NCI-H1436 treated with DMSO at 0.1 percent for 48 hours (cell line): ENCODE results near the gene OPCML.

ENCODE experiments used
- DNase-seq: peaks from one replicate; lab custom pipeline; 2025; lab: John Stamatoyannopoulos, UW

Gene OPCML

DNA sequence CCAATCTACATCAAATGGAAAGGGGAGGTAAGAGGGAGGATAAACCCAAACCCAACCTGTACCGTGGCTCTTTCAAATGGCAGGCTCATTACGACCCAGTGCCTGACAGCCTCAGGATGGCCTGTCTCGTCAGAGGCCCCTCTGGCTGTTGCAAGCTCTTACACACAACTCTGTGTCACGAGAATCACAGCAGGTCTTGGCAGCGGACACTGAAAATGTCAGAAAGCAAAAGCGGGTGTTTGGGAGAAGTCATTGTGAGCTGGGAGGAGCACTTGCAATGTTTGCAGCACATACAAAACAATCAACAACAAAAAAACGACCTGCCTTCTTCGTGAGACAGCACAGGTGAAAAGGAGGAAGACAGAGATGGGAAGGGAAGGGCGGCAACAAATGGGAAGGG is 248.1 kb downstream of the OPCML start:
- DNase-seq: no peak

DNA sequence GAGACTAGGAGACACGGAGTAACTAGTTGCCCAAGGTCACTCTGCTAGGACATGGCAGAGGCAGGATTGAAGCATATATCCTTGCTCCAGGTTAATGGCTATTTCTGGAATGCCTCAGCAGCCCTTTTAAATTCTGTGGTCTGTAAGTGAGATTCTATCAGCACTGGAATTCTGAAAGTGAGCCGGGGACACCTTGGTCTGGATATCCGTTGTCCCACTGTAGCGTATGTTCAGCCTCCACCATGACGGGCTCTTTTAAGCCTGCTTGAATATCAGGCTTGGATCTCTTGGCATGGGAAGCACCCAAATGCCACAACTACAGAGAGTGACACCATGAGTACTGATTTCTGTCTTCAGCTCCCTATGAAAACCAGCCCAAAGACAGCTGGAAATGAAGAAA is 254.4 kb downstream of the OPCML start:
- no peak for DNase-seq

DNA sequence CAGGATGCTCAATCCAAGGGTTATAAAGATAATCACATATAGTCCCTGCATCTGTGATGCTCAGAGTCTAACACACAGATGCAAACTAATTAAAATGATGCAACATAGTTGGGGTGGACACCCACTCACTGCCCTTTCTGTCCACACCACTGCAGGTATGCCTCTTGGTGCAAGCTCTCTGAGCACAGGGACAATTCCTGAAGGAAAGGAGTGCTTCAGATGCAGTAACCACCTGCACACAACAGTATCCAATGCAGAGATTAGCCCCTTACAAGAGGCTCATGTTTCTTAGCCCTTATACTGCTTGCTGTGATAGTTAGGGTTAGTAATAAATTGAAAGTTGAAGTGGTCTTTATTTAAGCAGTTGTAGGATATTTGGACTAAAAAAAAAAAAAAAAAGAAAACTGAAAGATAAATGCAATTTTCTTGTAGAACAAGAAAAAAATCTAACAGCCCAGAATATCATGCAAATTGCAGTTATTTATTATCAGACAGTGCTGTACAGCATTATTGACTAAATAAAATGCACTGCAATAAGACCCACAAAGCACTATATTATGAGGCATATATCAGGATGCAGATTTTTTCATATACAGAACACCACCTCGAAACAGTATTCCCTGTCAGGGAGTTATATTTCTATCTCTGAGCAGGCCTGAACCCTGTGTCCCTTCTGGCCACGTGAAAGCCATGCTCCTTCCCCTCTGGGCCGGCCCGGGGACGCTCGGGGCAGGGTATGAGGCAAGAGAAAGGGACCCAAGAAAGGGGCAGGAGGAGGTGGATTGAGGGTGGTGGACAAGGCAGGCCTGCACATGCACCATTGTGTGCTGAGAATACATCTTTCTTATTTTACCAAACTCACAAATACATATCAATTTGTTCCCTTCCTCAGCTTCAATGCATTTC is 260.2 kb downstream of the OPCML start:
- no peak for DNase-seq

DNA sequence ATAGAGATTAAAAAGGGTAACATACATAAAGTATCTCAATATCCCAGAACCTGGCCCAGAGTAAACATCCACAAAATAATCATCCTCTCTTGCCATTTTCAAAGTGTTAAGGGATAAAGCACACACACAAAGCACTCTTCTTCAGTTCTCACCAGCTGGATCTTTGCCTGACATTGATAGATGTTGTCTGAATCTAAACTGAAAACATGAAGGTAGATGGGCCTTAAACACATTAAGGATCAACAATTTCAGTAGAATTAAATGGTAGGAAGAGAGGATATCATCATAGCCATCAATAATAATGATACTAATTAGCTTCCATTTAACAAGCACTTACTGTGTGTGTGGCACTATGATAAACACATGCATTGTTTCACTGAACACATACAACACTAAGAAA is 261.1 kb downstream of the OPCML start:
- DNase-seq: no peak

DNA sequence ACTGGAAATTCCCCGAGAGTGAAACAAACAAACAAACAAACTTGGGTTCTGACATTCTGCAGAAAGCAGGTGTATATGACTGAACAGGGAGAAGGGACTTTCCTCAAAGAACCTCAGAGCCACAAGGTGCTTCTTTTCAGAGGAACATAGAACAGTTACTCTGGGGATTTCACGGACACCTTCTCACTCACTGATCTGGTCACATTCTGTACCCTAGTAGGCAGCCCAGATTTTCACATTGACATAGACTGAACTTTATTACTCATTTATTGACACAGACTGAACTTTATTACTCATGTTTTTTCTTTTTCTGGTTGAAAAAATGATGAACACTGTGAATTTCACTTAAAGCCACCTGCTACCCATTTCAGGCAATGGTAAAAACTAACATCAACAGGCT is 263.0 kb downstream of the OPCML start:
- no peak for DNase-seq

DNA sequence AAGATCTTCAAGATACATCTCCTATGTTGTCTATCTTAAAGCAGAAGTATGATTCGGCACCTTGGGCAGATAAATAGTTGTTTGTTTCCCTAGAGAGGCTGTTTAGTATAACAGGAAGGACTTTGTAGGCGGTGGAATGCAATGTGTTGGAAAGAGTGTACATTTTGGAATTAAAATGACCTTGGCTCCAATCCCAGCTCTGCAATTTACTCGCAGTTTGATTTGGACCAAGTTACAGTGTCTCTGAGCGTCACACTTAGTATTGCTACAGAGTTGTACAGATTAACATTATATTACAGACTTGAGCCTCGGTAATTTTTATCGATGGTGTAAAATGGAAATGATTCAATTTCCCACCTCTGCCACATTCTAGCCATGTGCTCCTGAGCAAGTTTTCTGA is 265.3 kb downstream of the OPCML start:
- DNase-seq: no peak

DNA sequence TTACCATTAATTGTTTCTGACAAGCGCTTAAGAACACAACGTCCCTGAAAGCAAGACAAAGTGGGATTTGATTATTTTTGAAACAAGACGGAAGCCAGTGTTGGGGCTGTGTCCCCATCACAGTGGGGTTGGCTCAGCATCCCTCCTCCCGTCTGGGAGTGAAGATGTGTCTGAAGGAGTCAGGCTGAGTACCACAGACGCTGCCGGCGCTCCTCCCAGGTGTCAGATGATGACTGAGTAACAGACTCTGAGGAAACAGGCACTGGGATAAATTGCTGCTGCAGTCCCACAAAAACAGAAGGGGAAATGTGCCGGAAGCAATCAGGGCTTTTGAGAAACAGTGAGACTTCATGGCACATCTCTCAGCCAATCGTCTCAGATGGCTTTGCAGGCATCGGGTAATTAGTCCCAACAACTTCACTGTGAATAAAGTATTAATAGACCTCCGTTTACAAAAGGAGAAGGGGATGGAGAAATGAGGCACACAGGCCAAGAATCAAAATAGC is 266.7 kb downstream of the OPCML start:
- no peak for DNase-seq

DNA sequence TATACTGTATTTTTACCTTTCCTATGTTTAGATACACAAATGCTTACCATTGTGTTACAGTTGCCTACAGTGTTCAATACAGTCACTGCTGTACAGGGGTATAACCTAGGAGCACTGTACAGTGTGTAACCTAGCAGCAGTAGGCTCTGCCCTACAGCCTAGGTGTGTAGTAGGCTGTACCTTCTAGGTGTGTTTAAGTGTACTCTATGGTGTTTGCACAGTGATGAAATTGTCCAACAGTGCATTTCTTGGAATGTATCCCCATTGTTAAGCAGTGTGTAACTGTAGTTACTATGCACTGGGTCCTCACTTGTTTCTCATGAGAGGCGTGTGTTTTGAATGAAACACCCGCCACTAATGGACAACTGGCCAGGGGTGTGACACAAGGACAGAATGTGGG is 269.0 kb downstream of the OPCML start:
- no peak for DNase-seq

DNA sequence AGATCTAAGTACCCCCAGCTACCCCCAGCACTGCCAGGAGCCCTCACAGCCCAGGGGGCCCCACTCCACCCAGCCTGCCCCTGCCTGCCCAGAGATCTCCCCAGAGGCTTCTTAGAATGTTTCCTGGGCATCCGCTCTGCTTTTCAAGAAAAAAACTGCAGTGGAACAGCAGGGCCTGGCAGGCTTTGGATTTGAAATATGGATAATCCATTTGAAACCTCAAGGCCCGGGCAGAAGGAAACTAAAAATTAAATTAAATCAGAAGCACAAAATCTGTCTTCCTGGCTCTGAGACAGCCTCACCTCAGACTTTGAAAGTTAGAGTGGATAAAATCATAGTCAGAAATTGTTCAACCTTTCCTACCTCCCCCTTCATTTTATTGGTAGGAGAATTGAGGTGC is 273.6 kb downstream of the OPCML start:
- no peak for DNase-seq

DNA sequence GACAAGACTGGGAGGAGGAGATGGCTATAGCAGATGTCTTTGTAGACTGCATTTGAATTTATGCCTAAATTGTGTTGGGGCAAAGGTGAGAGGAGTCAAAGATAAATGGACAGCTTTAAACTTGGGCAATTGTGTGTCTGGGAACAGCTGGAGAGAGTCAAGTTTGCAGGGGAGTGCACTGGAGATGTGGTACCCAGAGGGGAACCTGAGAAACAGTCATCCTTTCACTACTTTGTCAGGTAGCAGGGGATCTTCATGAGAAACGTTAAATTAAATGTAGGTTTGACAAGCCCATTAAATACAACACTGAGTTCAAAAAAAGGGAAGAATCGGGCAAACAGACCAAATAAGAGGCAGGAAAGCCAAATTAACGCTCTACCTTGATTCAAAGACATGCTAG is 277.7 kb downstream of the OPCML start:
- no peak for DNase-seq

DNA sequence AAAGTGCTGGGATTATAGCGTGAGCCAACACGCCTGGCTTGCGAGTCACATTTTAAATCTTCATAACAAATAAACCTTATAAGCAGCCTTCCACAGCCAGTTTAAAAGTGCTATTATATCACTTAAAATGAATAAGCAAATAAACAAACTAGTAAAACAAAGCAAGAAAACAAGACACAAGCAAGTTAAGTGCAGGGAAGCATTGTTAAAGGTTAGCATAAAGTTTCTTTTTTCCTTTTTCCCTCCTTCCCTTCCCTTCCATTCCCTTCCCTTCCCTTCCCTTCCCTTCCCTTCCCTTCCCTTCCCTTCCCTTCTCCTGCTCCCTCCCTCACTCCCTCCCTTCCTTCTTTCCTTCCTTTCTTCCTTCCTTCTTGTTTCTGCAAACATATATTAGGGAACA is 278.7 kb downstream of the OPCML start:
- DNase-seq: no peak

DNA sequence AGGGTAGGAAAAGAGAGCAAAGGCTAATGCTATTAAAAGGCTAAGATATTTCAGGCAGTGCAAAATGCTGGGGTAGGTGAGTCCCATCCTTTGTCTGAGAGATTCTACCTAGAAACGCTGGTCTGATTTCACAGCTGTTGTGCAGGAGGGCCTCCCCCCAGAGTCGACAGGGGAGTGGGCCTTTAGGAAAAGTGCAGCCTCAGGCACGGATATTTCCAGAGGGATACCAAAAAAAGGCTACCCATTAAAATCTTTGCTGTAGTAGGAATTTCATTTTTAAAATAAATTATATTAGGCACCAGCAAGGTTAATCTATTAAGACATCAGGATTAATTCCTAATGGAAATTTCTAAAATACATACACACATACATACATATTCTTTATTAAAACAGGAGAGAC is 280.5 kb downstream of the OPCML start:
- DNase-seq: no peak

DNA sequence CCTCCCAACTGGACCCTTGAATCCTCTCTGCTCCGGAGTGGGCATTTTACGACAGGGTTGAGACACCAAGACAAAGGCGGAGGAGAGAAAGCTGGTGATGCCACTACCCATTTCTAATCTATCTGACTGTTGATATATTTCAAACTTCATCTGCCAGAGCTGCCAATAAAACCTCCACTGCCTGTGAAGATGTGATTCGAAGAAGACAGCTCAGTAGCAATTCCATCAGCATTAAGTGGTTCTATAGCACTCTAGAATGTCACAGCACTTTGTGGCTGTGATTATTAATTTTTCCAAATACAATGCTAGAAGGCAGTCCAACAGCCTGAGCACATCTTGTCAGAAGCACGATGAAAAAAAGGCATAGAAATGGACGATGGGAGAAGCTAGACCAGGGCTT is 282.8 kb downstream of the OPCML start:
- no peak for DNase-seq

DNA sequence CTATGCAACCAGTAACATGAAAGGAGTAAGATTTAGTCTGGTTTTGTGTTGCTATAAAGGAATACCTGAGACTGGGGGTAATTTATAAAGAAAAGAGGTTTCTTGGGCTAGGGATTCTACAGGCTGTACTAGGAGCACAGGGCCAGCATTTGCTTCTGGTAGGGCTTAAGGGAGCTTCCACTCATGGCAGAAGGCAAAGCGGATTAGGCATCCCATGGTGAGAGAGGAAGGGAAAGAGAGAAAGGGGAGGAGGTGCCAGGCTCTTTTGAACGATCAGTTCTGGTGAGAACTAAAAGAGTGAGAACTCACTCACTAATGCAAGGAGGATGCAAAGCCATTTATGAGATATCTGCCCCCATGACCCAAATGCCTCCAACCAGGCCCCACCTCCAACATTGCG is 283.2 kb downstream of the OPCML start:
- no peak for DNase-seq

DNA sequence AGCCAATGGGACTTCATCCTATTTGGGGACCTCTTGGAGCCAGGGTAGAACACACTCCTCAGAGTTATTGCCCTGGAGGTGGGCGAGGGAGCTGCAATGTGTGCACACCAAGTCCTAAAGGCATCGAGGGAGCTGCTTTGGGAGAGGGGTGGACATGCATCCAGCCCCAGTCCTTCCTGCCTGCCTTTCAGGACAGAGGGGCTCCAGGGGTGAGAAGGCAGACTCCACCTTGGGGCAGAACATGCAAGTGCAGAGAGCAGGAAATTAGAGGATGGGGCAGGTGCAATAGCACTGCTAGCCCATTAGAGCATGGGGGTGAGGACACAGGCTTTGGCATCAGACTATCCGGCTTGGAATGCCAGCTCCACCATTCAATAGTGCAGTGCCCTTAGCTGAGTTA is 288.5 kb downstream of the OPCML start:
- DNase-seq: no peak

DNA sequence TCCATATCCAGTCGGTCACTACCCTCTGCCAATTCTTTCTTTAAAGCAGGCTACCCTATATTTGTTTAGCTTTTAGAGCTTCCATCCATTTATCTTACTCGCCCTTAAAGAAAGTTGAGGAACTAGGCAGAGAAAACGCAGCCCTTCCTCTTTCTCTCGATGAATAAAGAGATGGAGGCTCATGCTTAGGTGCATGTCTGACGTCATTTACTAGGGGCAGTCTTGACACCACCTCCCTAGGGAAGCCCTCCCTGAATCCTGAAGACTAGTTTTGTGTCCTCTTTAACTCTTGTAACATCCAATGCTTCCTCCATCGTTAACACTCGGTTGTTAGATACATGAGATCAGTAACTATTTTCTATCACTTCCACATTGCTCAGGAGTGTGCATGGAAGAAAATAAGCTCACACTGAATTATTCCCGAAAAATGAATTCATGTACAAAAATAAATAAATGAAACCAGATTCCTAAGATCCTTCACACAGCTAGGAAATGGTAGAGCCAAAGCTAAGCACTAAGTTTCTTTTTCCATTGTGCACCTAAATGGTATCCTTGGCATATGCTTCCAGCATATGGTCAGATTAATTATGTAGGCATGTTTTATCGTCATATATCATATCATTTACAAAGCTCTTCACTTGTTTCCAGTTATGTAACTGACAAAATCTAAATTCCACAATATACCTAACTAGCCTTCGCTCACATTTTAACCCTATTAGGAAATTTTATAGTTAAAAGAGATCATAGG is 291.2 kb downstream of the OPCML start:
- no peak for DNase-seq

DNA sequence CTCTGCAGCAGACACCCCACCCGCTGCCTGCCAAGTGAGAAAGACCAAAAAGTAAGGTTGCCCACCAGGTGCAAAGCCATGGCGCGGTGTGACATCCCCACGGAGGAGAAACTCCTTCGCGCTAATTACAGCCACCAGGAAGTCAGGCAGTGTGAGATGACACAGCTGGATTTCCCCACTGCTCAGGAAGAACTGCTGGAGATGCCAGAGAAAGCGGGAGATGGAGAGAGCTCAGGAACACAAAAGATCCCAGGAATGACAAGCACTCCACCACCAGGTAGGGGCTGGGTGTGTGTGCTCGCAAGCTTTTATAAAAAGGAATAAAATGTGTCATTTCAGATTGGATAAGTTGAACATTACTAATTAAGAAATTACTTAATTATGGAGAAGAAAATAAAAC is 292.7 kb downstream of the OPCML start:
- no peak for DNase-seq

DNA sequence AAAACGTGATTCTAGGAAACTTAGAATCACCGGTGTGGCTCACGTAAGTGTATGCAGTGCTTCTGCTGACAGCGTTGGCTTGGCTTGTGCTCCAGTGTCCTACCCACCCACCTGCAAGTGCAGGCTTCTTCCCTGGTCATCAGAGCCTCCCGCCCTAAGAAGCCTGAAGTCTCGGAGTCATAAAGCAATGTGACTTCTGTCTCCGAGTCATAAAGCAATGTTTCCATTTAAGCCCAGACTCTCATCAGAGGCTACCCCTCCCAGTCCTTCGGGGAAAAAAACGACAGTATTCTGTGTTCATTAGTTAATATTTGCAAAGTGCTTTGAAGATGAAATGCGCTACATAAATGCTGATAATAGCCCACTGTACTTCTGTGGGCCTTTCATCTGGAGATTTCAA is 293.8 kb downstream of the OPCML start:
- DNase-seq: no peak

DNA sequence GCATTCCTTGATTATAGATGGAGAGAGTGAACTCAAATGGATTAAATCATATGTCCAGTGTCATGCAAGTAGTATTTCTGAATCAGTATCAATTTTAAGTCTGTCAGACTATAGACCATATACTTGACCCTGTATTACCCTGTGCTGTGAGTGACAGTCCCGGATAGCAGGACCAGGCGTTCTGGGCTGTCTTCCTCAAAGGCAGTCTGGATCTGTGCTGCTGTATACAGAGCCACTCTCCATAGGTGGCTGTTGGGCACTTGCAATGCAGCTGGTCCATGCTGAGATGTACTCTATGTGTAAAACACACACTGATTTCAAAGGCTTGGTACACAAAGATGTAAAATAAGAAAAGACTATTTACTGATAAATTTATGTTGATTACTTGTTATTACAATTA is 294.3 kb downstream of the OPCML start:
- DNase-seq: no peak

DNA sequence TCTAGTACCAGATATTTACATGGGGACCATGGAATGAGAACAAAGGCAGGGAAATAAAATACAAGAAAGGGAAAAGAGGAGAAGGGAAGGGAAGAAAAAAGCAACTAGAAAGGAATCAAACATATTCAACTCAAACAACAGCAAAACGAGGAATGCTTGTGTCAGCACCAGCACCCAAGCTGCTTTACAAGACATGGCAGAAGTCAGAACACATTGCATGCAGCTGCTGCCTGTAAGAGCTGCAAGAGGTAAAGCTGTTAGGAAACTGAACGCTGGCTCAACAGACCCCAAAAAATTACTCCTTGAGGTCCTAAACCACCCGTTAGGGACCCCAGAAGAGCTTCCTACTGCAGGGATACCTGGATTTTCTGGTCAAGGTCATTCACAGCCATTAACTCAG is 296.9 kb downstream of the OPCML start:
- no peak for DNase-seq

DNA sequence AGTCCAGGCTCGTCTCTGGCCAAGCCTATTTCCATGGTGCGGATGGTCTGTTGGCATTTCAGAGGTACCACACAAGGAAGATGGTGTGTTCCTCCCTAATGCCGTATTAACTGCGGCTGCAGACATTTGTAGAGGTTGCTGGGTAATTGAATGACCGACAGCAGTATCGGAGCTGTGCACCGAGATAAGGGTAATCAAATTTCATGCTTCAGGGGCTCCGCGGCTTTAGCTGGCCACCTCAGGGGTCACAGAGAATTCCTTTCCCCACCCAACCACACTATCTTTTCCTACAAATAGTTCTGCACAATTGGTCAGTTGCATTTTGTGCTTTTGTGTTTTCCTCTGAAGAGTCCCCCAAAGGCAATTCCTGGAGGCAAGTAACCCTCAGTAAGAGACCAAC is 297.4 kb downstream of the OPCML start:
- no peak for DNase-seq

DNA sequence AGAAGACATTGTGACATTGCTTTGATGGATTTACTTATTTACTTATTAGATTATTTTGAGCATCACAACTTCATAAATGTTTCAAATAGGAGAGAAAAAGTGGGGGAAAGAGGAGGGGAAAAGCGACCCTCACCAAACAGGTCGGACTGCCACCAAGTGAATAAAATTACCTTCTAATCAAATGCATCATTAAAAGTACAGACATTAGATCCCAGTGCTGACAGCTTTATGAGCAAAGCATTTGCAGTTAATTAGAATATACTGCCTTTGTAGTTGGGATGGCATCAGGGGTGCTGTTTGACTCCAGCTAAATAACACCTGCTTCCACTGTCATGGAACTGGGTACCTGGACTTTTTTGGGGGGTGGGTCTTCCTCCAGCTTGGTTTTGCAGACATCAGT is 299.6 kb downstream of the OPCML start:
- DNase-seq: no peak

DNA sequence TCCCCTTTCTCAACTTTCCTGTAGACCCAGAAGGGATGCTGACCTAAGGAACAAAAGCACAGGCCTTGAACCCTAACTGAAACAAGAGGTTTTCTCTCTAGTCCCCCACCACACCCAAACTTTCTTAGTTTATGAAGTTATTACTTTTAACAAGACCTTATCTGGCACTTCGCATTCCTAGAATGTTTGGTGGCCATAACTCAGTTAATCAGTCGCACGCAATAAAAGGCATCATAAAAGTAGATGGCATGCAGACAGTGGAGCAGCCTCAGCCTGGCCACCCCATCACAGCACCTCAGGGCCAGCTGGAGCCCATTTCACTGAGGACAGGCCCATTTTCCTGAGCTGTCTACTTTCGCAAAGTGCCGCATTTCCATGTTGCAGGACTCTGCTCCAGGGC is 301.9 kb downstream of the OPCML start:
- no peak for DNase-seq
